Anterior cingulate cortex (tissue), 58 donors: ENCODE results near the gene RBMY1F.
"Not testable (repeated sequence)": the region's sequence is repeated elsewhere in the genome, so short reads cannot be mapped to it uniquely, and the experiment has no call there.

Source experiments
- DNase-seq, 58 donors: peaks; one replicate each; lab custom pipeline; 2025; lab: John Stamatoyannopoulos, UW

Gene RBMY1F

GRCh38 chrY:22182823-22183222 is at the start of gene RBMY1F:
TSS of gene RBMY1F (minus strand) at chrY:22182923. CDS start at chrY:22180969, 1,954 bp downstream.
- DNase-seq = not testable (repeated sequence)

GRCh38 chrY:22151144-22151543 is 31.6 kb downstream of the RBMY1F start:
- DNase-seq = not testable (repeated sequence)

- not testable (repeated sequence) for DNase-seq
Observed at GRCh38 chrY:22141011-22141695, 41.6 kb downstream of the RBMY1F start.

GRCh38 chrY:22134719-22135118 is 48.0 kb downstream of the RBMY1F start:
- DNase-seq = not testable (repeated sequence)

GRCh38 chrY:22130494-22130893 is 52.2 kb downstream of the RBMY1F start:
- DNase-seq = not testable (repeated sequence)
